Epidermal melanocyte (primary cell): Measurements from ENCODE around the gene MCM9.

Experiments
- DNase-seq: peaks from one replicate; pipeline ENCODE4 v3.0.0; 2011; ENCODE audit warnings: low spot score; ENCODE audit not compliant: insufficient read length

The MCM9 gene

GRCh38 chr6:118865100-118865391, 69.9 kb downstream of the MCM9 start:
- no peak for DNase-seq

- no peak for DNase-seq
Measured at GRCh38 chr6:118864341-118865099, 70.4 kb downstream of the MCM9 start.

DNA sequence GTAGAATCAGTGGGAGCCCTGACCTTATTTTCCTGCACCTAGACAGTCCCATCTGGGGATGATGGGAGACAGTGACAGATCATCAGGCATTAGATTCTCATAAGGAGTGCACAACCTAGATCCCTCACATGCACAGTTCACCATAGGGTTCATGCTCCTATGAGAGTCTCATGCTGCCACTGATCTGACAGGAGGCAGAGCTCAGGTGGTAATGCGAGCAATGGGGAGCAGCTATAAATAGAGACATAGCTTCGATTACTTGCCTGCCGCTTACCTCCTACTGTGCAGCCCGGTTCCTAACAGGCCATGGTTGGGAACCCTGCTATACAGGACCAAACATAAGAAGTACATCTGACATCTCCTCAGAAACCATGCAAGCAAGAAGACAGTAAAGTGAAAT, 72.5 kb downstream of the MCM9 start:
- DNase-seq: no peak

DNA sequence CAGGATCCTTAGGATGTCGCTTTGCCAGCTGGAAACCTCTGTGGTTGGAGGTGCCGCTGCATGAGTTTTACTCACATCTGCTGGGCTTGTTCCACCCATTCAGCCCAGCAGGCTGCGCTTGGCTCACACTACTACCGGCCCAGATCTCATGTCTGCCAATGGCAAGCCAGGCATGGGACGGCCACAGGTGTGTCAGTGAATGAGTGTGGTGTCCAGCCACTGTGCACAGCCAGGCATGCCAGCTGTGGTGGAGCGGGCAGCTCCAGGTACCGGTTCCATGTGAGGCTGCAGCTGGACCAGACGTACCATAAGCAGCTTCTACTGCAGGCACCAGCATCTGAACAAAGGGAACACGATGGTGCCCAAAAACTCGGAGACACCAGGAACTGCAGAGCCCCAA, 74.1 kb downstream of the MCM9 start:
- DNase-seq: no peak

- no peak for DNase-seq
Measured at GRCh38 chr6:118860363-118860762, 74.6 kb downstream of the MCM9 start.

- no peak for DNase-seq
Measured at GRCh38 chr6:118859517-118860064, 75.4 kb downstream of the MCM9 start.

DNA sequence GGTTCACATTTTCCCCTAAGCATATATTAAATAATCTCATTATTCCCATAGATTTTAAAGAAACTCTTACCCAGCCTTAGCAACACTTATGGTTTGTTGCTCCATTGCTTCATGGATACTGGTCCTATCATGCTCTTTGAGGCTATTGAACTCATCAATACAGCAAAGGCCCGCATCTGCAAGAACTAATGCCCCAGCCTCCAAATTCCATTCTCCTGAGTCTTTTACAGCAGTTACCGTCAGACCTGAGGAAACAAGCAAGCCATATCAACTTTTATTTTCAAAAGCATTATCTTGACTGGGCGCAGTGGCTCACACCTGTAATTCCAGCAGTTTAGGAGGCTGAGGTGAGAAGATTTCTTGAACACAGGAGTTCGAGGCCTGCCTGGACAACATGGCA, 78.7 kb downstream of the MCM9 start:
- DNase-seq: no peak

- no peak for DNase-seq
Measured at GRCh38 chr6:118853408-118853807, 81.6 kb downstream of the MCM9 start.

DNA sequence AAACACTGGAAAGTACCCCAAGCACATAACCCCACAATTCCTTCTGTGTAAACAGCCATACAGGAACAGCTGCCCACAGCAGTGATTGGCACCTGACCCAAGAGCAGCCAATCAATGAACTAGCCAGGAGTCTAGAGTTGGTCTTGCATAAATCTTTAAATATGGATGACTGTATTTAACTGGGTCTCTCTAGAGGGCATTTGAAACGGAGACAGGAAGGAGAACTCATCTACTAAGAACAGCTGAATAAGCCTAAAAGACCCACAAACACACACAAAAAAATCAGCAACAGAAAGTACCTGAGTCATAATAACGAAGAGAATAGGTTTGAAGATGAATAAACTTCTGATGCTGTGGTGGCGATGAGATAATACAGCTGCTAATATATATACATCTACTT, 90.0 kb downstream of the MCM9 start:
- DNase-seq: no peak

DNA sequence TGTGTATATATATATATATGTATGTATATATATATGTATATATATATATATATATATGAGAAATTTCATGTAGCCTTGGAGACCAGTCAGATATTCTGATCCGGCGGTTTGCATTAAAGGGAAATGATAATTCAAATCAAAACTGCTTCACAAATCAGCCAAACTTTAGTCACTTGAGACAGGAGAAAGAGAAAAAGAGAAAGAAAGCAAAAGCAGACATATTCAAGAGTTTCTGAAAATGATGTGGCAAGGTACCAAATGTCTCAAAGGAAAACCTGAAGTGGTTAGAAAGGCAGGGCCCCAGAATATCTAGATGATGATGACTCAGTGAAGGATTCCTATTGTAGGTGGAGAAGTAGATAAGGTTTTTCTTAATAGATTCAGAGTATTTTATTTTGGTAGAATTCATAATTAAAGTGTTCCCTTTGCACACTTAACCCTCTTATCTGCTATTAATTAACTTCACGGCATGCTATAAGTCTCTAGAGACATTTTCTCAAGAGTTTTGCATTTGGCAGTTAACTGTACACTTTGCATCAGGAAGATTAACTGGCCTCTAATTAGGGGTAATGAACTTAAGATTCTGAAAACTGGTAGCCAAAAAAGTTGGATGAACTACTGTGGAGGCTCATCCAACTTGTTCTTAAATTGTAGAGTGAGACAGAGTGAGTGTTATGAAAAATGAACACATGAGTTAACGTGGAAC, 91.1 kb downstream of the MCM9 start:
- no peak for DNase-seq

- DNase-seq: no peak
Measured at GRCh38 chr6:118830691-118831090, 104.3 kb downstream of the MCM9 start.

- no peak for DNase-seq
Measured at GRCh38 chr6:118829817-118830478, 105.0 kb downstream of the MCM9 start.

- no peak for DNase-seq
Measured at GRCh38 chr6:118826096-118826495, 108.9 kb downstream of the MCM9 start.

DNA sequence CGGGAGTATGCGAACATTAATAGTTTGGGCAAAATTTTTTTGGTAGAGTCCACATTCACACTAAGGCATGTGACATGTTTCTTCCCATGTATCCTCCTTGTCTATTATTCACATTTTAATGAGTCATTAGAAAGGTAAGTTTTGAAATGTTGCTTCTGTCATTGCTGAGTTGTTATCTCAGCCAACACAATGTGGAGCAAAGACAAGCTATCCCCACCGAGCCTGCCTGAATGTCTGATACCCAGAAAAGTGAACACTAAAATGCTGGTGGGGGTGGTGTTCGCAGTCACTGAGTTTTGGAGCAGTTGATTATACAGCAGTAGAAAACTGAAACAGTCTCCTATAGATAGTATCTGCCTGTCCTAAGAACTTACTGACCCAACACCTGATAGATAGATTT, 109.3 kb downstream of the MCM9 start:
- DNase-seq: no peak

DNA sequence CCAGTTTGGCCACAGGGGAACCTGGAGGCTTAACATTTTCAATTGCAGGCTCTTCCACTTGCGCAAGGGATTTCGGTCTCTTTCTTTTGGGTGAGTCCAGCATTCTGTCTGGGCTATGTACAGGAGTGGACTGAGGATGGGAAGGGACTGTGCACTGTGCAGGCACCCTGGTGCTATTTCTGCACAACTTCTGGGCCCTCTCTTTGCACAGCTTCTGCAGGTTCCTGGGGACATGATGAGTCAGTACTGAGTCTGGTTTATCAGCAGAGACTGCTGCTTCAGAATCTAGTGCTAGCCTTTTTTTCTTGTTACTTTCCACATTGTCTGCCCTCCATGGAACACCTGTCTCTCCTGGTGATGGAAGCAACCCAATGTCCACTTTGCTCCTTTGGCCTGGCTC, 119.5 kb downstream of the MCM9 start:
- no peak for DNase-seq

DNA sequence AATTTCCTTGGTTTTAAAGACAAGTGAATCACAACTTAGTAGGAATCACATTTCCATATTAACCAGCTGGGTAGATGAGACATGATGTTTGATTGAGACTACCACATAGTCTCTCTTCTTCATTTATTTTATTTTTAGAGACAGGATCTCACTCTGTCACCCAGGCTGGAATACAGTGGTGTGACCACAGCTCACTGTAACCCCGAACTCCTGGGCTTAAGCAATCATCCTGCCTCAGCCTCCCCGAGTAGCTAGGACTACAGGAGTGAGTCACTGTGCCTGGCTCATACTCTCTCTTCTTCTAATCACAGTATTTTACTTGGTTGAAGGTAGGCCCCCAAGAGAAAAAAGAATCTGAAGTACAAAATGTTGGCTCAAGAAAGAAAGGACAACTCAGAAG, 121.2 kb downstream of the MCM9 start:
- no peak for DNase-seq

DNA sequence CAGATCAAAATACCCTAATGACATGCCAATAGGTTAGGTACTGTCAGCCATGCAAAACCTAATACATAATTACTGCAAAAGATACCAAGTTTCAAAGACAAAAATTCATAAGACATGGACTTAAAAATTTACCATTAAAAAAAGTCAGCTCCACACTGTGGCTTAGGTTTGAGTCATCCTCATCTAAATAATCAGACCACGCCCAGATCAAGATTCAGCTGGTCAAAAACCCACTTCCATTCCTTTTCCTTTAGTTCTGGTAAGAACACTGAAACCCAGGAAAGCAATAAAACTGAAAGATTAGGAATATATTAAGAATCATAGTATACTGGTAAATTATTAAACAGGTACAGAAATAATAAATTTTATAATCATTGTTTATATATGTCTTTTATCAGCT, 122.0 kb downstream of the MCM9 start:
- no peak for DNase-seq

DNA sequence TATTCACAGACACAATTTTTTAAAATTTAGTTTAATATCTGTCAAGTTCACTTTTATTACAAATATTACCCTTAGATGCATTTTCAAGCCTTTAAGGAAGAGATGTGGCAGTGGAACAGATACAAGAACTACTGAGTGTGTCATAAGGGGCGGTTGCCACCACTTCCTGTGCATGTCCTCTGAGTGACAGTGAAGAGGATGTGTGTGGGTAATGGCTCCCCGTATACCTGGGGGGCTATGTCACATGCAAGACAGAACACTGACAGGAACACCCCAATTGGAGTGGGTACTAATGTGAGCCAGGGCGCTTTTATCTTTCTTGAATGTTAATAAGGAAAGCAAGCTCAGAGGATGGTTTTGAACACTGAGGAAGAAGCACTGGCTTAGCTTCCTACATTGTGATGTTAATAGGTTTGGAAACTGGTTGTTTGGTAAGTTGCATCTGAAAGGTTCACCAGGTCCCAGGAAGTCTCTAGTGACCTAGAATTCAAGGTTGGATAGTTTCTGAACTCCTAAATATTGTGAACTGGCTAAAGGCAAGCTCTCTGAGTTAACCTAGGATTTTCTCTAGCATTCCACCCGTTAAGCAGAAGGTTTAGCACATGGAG, 124.4 kb downstream of the MCM9 start:
- no peak for DNase-seq

DNA sequence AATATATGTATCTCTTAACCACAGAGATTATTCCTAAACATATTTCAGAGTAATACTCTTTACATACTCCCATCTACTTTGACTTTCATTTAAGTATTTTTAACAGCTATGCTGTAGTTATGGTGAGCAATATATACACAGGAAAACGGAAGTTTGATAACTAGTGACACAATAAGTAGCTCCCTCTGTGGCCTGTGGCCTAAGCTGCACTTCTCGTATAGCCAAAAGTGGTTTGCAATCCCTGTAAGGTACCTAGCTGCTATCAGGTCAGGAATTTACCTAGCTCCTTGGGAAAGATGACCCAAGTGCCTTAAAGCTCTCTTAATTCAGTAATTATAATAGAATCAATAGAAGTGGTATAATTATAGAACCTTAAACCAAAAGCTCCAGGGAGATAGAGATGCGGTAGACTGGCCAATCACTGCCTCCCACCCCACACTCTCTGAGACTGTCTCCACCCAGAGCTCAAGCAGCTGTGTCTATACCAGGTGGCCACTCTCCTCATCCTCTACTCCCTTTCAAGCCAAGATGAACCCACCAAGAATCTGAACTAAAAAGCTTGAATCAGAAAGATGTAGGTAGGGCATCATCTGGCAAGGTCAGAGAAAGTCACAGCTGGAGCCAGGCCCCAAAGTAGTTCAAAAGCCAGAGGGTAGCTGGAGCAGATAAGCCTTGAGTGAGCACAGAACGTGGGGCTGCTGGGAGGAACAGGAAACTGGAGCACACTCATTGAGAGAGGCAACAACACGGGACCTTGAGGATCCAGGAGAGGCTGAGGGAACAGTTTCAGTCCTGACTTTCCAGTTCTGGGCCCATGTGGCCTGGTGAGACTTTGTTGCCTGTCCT, 125.9 kb downstream of the MCM9 start:
- no peak for DNase-seq

DNA sequence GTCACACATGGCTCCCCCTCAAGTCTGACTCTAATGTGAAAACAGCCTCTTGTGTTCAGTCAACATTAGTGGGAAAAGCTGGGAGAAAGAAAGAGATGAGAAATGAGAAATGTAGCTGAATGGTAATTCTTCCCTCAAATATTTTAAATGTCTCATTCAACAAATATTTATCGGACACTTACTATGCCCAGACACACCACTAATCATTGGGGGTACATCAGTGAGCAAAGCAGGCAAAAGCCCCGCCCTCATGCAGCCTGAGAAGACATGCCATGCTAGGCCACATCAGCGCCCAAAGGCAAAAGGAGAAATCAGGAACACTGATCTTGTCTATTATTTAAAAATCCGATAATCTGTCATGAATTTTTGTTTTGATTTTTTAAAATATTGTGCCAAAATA, 130.9 kb downstream of the MCM9 start:
- DNase-seq: no peak

DNA sequence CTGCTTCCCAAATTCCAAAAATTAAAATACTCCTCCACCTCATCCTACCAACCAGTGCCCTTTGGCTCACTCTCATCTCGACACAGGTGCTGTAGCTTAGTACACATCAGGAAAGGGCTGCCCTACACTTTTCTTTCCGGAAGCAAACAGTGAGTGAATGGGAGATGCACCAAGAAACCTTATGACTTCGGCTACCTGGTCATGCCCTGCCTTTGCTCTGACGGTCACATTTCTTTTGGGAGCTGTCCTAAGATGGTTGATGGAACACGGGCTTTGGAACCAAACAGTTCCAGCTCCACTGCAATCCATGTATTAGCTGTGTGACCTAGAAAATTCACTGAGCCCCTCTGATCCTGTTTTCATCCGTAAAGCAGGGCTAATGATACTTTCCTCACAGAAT, 133.7 kb downstream of the MCM9 start:
- no peak for DNase-seq
